ENCODE data around the gene JPH4.

JPH4 gene

GRCh38 chr14:23582906-23583760, 4.5 kb upstream of the JPH4 start:
- TF ChIP-seq ZFP3 (CRISPR knock-in tag; IDR thresholded peaks at IDR 0.05) (no peak), ESRRG (CRISPR knock-in tag; IDR thresholded peaks at IDR 0.05) (no peak), CREB5 (CRISPR knock-in tag; IDR thresholded peaks at IDR 0.05; ENCODE audit: low read depth) (no peak), ZFP30 (CRISPR knock-in tag; IDR thresholded peaks at IDR 0.05) (no peak), ZNF565 (CRISPR knock-in tag; conservative IDR thresholded peaks at IDR 0.05; ENCODE audit: low read depth) (no peak), PATZ1 (CRISPR knock-in tag; IDR thresholded peaks at IDR 0.05; ENCODE audit: borderline replicate concordance) (no peak), SNAI2 (CRISPR knock-in tag; IDR thresholded peaks at IDR 0.05) (no peak)
- TF ChIP-seq, protein P1, sequence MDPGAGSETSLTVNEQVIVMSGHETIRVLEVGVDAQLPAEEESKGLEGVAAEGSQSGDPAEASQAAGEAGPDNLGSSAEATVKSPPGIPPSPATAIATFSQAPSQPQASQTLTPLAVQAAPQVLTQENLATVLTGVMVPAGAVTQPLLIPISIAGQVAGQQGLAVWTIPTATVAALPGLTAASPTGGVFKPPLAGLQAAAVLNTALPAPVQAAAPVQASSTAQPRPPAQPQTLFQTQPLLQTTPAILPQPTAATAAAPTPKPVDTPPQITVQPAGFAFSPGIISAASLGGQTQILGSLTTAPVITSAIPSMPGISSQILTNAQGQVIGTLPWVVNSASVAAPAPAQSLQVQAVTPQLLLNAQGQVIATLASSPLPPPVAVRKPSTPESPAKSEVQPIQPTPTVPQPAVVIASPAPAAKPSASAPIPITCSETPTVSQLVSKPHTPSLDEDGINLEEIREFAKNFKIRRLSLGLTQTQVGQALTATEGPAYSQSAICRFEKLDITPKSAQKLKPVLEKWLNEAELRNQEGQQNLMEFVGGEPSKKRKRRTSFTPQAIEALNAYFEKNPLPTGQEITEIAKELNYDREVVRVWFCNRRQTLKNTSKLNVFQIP (CRISPR knock-in tag; IDR thresholded peaks at IDR 0.05; ENCODE audit: borderline replicate concordance, low read depth) = no peak
- no peak for ATAC-seq

DNA sequence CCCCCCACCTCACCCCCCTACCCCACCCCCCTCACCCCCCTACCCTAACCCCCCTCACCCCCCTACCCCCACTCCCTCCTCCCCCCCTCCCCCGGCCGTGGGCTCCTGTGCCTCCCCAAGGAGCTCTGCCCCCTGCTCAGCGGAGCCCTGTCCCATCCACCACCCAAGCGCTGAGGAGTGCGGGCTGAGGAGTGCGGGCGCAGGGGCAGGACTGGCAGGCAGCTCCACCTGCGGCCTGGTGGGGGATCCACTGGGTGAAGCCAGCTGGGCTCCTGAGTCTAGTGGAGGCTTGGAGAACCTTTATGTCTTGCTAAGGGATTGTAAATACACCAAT, 2.3 kb upstream of the JPH4 start:
- TF ChIP-seq ESRRG (CRISPR knock-in tag; IDR thresholded peaks at IDR 0.05) (no peak), SNAI2 (CRISPR knock-in tag; IDR thresholded peaks at IDR 0.05) (no peak), ISL1 (CRISPR knock-in tag; IDR thresholded peaks at IDR 0.05) (no peak), ARNTL (CRISPR knock-in tag; IDR thresholded peaks at IDR 0.05; ENCODE audit: borderline replicate concordance, low read depth) (no peak), GLIS3 (CRISPR knock-in tag; IDR thresholded peaks at IDR 0.05) (no peak), TCF4 (CRISPR knock-in tag; IDR thresholded peaks at IDR 0.05; ENCODE audit: borderline replicate concordance) (no peak), ZFP3 (CRISPR knock-in tag; IDR thresholded peaks at IDR 0.05) (no peak), TOX (CRISPR knock-in tag; IDR thresholded peaks at IDR 0.05; ENCODE audit: borderline replicate concordance) (no peak), PATZ1 (CRISPR knock-in tag; IDR thresholded peaks at IDR 0.05; ENCODE audit: borderline replicate concordance) (no peak), ZNF565 (CRISPR knock-in tag; conservative IDR thresholded peaks at IDR 0.05; ENCODE audit: low read depth) (no peak), ZNF8 (CRISPR knock-in tag; IDR thresholded peaks at IDR 0.05) (no peak), CSDC2 (CRISPR knock-in tag; IDR thresholded peaks at IDR 0.05) (no peak), RARB (CRISPR knock-in tag; IDR thresholded peaks at IDR 0.05) (no peak)
- TF ChIP-seq, protein P2, sequence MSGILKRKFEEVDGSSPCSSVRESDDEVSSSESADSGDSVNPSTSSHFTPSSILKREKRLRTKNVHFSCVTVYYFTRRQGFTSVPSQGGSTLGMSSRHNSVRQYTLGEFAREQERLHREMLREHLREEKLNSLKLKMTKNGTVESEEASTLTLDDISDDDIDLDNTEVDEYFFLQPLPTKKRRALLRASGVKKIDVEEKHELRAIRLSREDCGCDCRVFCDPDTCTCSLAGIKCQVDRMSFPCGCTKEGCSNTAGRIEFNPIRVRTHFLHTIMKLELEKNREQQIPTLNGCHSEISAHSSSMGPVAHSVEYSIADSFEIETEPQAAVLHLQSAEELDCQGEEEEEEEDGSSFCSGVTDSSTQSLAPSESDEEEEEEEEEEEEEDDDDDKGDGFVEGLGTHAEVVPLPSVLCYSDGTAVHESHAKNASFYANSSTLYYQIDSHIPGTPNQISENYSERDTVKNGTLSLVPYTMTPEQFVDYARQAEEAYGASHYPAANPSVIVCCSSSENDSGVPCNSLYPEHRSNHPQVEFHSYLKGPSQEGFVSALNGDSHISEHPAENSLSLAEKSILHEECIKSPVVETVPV (CRISPR knock-in tag; IDR thresholded peaks at IDR 0.05) = no peak
- TF ChIP-seq, protein P3, sequence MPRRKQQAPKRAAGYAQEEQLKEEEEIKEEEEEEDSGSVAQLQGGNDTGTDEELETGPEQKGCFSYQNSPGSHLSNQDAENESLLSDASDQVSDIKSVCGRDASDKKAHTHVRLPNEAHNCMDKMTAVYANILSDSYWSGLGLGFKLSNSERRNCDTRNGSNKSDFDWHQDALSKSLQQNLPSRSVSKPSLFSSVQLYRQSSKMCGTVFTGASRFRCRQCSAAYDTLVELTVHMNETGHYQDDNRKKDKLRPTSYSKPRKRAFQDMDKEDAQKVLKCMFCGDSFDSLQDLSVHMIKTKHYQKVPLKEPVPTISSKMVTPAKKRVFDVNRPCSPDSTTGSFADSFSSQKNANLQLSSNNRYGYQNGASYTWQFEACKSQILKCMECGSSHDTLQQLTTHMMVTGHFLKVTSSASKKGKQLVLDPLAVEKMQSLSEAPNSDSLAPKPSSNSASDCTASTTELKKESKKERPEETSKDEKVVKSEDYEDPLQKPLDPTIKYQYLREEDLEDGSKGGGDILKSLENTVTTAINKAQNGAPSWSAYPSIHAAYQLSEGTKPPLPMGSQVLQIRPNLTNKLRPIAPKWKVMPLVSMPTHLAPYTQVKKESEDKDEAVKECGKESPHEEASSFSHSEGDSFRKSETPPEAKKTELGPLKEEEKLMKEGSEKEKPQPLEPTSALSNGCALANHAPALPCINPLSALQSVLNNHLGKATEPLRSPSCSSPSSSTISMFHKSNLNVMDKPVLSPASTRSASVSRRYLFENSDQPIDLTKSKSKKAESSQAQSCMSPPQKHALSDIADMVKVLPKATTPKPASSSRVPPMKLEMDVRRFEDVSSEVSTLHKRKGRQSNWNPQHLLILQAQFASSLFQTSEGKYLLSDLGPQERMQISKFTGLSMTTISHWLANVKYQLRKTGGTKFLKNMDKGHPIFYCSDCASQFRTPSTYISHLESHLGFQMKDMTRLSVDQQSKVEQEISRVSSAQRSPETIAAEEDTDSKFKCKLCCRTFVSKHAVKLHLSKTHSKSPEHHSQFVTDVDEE (CRISPR knock-in tag; IDR thresholded peaks at IDR 0.05) = no peak
- no peak for ATAC-seq
